Activated CD4-positive, alpha-beta T cell treated with anti-CD3 and anti-CD28 coated beads, Interleukin-2, amount 50 U/mL, for 4 hours (primary cell): Measurements from ENCODE around the gene BRD3.
"Not testable (repeated sequence)": the region's sequence is repeated elsewhere in the genome, so short reads cannot be mapped to it uniquely, and the experiment has no call there.

ENCODE experiments used
- DNase-seq, 2 experiments: peaks; one replicate each; pipeline ENCODE4 v3.0.0-alpha.2; 2020

The BRD3 gene

GRCh38 chr9:134067904-134068743, at the start of gene BRD3:
TSS of gene BRD3 (minus strand) at chr9:134068026. CDS start at chr9:134053477, 14,549 bp downstream.
- peak; percentile 62 to 73 for DNase-seq

- no peak for DNase-seq
Observed at GRCh38 chr9:134112561-134112960, 44.7 kb upstream of the BRD3 start.

GRCh38 chr9:134111064-134111463, 43.2 kb upstream of the BRD3 start:
- DNase-seq, result no peak

GRCh38 chr9:134103391-134103998, 35.7 kb upstream of the BRD3 start:
- no peak for DNase-seq

GRCh38 chr9:134101623-134102149, 33.9 kb upstream of the BRD3 start:
- DNase-seq, result no peak

- DNase-seq, result not testable (repeated sequence)
Observed at GRCh38 chr9:134101133-134101532, 33.3 kb upstream of the BRD3 start.

GRCh38 chr9:134100040-134100439, 32.2 kb upstream of the BRD3 start:
- DNase-seq, result no peak

- peak; percentile 51 to 57 for DNase-seq
Observed at GRCh38 chr9:134099123-134099761, 31.4 kb upstream of the BRD3 start.

GRCh38 chr9:134089972-134090371, 22.1 kb upstream of the BRD3 start:
- DNase-seq, result no peak

GRCh38 chr9:134088063-134088725, 20.4 kb upstream of the BRD3 start:
- DNase-seq, result no peak

GRCh38 chr9:134085674-134086073, 17.8 kb upstream of the BRD3 start:
- DNase-seq, result no peak

GRCh38 chr9:134083451-134083850, 15.6 kb upstream of the BRD3 start:
- DNase-seq, result no peak

GRCh38 chr9:134076644-134077043, 8.8 kb upstream of the BRD3 start:
- DNase-seq, result no peak

- DNase-seq, result not testable (repeated sequence)
Observed at GRCh38 chr9:134075689-134076088, 7.9 kb upstream of the BRD3 start.

GRCh38 chr9:134073500-134073899, 5.7 kb upstream of the BRD3 start:
- DNase-seq, result no peak

GRCh38 chr9:134072683-134073082, 4.9 kb upstream of the BRD3 start:
- not testable (repeated sequence) for DNase-seq

GRCh38 chr9:134071149-134071548, 3.3 kb upstream of the BRD3 start:
- DNase-seq, result no peak

GRCh38 chr9:134069480-134070399, 1.9 kb upstream of the BRD3 start:
- DNase-seq, result no peak

- DNase-seq, result no peak
Observed at GRCh38 chr9:134068744-134069479, 1.1 kb upstream of the BRD3 start.

- peak; percentile 28 to 30 for DNase-seq
Observed at GRCh38 chr9:134066913-134067851, 644 bp downstream of the BRD3 start.
